ENCODE data around the gene CLEC16A.

Gene CLEC16A

DNA sequence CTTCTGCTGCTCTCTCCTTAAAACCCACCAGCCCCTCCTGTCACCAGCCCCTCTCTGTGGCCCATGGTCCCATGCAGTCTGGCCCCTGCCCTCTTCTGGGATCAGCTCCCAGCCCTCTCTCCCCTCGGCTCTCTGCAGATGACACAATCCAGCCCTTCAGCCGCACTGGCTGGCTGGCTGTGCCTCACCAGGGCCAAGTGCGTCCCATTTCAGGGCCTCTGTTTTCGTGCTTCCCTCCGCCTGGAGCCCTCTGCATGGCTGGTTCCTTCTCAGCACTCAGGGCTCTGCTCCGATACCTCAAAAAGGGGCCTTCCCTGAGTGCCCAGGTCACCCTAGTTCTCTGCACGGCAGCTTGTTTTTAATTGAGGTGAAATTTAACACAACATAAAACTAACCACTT is 187.3 kb downstream of the CLEC16A start:
- H3F3A ChIP-seq (ENCODE audit: control insufficient read depth, insufficient read depth): no peaks in the 10 kb centered on the region
- TF ChIP-seq, protein P1, sequence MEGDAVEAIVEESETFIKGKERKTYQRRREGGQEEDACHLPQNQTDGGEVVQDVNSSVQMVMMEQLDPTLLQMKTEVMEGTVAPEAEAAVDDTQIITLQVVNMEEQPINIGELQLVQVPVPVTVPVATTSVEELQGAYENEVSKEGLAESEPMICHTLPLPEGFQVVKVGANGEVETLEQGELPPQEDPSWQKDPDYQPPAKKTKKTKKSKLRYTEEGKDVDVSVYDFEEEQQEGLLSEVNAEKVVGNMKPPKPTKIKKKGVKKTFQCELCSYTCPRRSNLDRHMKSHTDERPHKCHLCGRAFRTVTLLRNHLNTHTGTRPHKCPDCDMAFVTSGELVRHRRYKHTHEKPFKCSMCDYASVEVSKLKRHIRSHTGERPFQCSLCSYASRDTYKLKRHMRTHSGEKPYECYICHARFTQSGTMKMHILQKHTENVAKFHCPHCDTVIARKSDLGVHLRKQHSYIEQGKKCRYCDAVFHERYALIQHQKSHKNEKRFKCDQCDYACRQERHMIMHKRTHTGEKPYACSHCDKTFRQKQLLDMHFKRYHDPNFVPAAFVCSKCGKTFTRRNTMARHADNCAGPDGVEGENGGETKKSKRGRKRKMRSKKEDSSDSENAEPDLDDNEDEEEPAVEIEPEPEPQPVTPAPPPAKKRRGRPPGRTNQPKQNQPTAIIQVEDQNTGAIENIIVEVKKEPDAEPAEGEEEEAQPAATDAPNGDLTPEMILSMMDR (IDR thresholded peaks at IDR 0.05; ENCODE audit: low read depth, low read length, poor library complexity, severe bottlenecking): no peak
- TF ChIP-seq EZH2phosphoT487 (IDR thresholded peaks at IDR 0.05; ENCODE audit: borderline replicate concordance, low read length): no peak

DNA sequence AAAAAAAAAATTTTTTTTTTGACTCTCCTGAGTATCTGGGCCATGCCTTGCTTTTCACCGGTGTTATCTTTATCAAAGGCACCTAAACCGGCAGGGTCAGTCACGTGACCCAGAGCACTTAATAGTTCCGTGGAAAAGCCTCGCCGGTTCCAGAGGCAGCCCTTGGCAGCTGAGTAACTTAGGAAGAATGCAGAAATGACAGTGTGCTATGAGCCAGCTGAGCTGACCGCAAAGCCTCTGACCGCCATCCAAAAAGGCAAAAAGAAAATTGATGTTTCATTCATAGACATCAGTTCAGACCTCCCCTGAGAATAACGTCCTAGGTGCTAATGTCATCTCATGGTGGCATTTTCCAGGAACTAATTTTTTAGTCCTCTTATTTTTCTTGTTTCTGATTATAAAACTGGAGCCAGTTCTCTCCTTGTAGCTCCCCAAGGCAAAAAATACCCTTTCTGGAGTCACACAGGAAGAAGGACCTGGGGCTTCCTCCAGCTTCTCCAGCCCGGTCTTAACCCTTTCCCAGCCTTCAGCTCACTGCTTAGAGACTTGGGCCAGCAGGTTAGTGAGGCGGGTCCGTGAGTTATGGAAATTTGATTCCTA is 189.1 kb downstream of the CLEC16A start:
- Histone ChIP-seq H3F3A (ENCODE audit: control insufficient read depth, insufficient read depth) (no peaks in the 10 kb centered on the region; the same call in 1 of the 2 replicates), H3K4me2 (ENCODE audit: low read length) (no peak overlapping the region), H3K27me3 (ENCODE audit: control insufficient read depth, low read length) (no peaks in the 10 kb centered on the region), H3K79me2 (ENCODE audit: control insufficient read depth, low read length) (no peaks in the 10 kb centered on the region), H3K4me1 (ENCODE audit: control insufficient read depth, low read length) (peaks cover 13% of the 10 kb centered on the region), H4K20me1 (ENCODE audit: control insufficient read depth, insufficient read depth, low read depth, low read length) (no peaks in the 10 kb centered on the region), H3K36me3 (ENCODE audit: control insufficient read depth, low read length) (no peaks in the 10 kb centered on the region; the same call in 1 of the 2 replicates), H3K9me2 (replicated peaks; ENCODE audit: control insufficient read depth, low read length) (no peaks in the 10 kb centered on the region), H3K9me3 (ENCODE audit: control insufficient read depth, insufficient read depth, low read length) (no peaks in the 10 kb centered on the region), H3K27ac (ENCODE audit: low read depth, low read length) (no peak overlapping the region), H3K4me3 (ENCODE audit: low read length) (no peak overlapping the region)
- no peak for TF ChIP-seq EZH2phosphoT487 (IDR thresholded peaks at IDR 0.05; ENCODE audit: borderline replicate concordance, low read length)
- TF ChIP-seq, protein P1 (IDR thresholded peaks at IDR 0.05; ENCODE audit: low read depth, low read length, poor library complexity, severe bottlenecking): no peak

More for the DNA sequence above, 187.3 kb downstream of the CLEC16A start:
- Histone ChIP-seq H3K4me1 (ENCODE audit: control insufficient read depth, low read length) (peaks cover under 1% of the 10 kb centered on the region; the same call in 1 of the 2 replicates), H3K9me2 (replicated peaks; ENCODE audit: control insufficient read depth, low read length) (no peaks in the 10 kb centered on the region), H3K4me2 (ENCODE audit: low read length) (no peak overlapping the region), H3K36me3 (ENCODE audit: control insufficient read depth, low read length) (no peaks in the 10 kb centered on the region; the same call in 1 of the 2 replicates), H3K79me2 (ENCODE audit: control insufficient read depth, low read length) (no peaks in the 10 kb centered on the region), H3K4me3 (ENCODE audit: low read length) (no peak overlapping the region), H3K9me3 (ENCODE audit: control insufficient read depth, insufficient read depth, low read length) (no peaks in the 10 kb centered on the region), H3K27ac (ENCODE audit: low read depth, low read length) (no peak overlapping the region), H4K20me1 (ENCODE audit: control insufficient read depth, insufficient read depth, low read depth, low read length) (no peaks in the 10 kb centered on the region), H3K27me3 (ENCODE audit: control insufficient read depth, low read length) (no peaks in the 10 kb centered on the region)

DNA sequence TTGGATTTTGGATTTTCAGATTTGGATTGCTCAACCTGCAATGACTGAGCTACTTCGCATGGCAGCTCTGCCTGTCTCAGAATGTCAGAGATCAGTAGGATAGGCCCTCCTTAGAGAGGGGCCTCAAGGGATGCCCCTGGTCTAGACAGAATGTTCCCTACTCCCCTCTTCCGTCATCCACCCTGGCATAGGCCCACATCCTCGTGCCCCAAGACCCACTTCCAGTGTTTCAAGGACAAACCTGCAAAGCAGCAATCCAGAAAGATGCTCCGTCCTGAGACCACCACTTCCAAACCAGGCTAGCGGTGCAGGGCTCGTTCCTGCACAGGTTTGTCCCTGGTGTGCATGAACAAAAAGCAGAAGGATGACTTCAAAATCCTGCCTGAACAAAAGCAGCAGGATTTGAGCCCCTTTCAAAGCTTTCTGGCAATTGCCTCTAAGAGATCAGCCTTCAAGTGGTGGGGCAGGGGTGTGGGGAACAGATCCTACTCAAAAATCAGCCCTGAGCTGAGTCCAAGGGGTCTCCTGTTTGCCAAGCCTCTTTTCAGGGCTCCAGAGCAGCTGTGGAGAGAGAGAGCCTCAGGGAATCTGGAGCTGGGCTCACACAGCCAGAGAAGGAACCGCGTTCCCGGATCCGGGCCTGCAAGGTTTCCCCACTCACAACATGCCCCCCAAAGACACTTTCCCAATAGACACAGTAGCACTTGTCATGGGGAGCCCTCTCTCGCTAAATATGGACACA is 190.5 kb downstream of the CLEC16A start:
- H3K4me2 ChIP-seq (ENCODE audit: low read length): no peak overlapping the region
- H3K27me3 ChIP-seq (ENCODE audit: control insufficient read depth, low read length): no peaks in the 10 kb centered on the region
- TF ChIP-seq EZH2phosphoT487 (IDR thresholded peaks at IDR 0.05; ENCODE audit: borderline replicate concordance, low read length): no peak
- TF ChIP-seq, protein P1 (IDR thresholded peaks at IDR 0.05; ENCODE audit: low read depth, low read length, poor library complexity, severe bottlenecking): no peak
- no peaks in the 10 kb centered on the region; the same call in 1 of the 2 replicates for H3K36me3 ChIP-seq (ENCODE audit: control insufficient read depth, low read length)
- H3K79me2 ChIP-seq (ENCODE audit: control insufficient read depth, low read length): no peaks in the 10 kb centered on the region
- no peaks in the 10 kb centered on the region for H3K9me3 ChIP-seq (ENCODE audit: control insufficient read depth, insufficient read depth, low read length)
- H3K4me1 ChIP-seq (ENCODE audit: control insufficient read depth, low read length): peaks cover 13% of the 10 kb centered on the region
- no peaks in the 10 kb centered on the region; the same call in 1 of the 2 replicates for H3F3A ChIP-seq (ENCODE audit: control insufficient read depth, insufficient read depth)
- H3K4me3 ChIP-seq (ENCODE audit: low read length): no peak overlapping the region
- no peak overlapping the region for H3K27ac ChIP-seq (ENCODE audit: low read depth, low read length)
- H4K20me1 ChIP-seq (ENCODE audit: control insufficient read depth, insufficient read depth, low read depth, low read length): no peaks in the 10 kb centered on the region
- H3K9me2 ChIP-seq (replicated peaks; ENCODE audit: control insufficient read depth, low read length): no peaks in the 10 kb centered on the region
